GM19372 (cell line): ENCODE results near the gene CHCHD6.
"Not testable (repeated sequence)": the region's sequence is repeated elsewhere in the genome, so short reads cannot be mapped to it uniquely, and the experiment has no call there.

Experiments
- ATAC-seq: cut with Tn5 transposase; IDR thresholded peaks from one replicate; pipeline ENCODE4 v1.9.1; 2021; ENCODE audit warnings: mild to moderate bottlenecking, low read depth, moderate library complexity; ENCODE audit not compliant: unreplicated experiment

The CHCHD6 gene

GRCh38 chr3:126760541-126760940 is 56.5 kb downstream of the CHCHD6 start:
- no peak for ATAC-seq

- no peak for ATAC-seq
These were observed 59.0 kb downstream of the CHCHD6 start for GRCh38 chr3:126763035-126763434.

GRCh38 chr3:126765187-126766069 is 61.4 kb downstream of the CHCHD6 start:
- ATAC-seq, result no peak

GRCh38 chr3:126766653-126767052 is 62.6 kb downstream of the CHCHD6 start:
- no peak for ATAC-seq

- no peak for ATAC-seq
These were observed 64.9 kb downstream of the CHCHD6 start for GRCh38 chr3:126768903-126769302.

- ATAC-seq, result no peak
These were observed 66.1 kb downstream of the CHCHD6 start for GRCh38 chr3:126770096-126770495.

GRCh38 chr3:126773167-126773566 is 69.1 kb downstream of the CHCHD6 start:
- no peak for ATAC-seq

GRCh38 chr3:126773783-126774182 is 69.7 kb downstream of the CHCHD6 start:
- no peak for ATAC-seq

GRCh38 chr3:126777366-126777765 is 73.3 kb downstream of the CHCHD6 start:
- no peak for ATAC-seq

- ATAC-seq, result no peak
These were observed 76.6 kb downstream of the CHCHD6 start for GRCh38 chr3:126780666-126781065.

GRCh38 chr3:126781406-126781805 is 77.4 kb downstream of the CHCHD6 start:
- ATAC-seq, result no peak

GRCh38 chr3:126781889-126782491 is 78.0 kb downstream of the CHCHD6 start:
- ATAC-seq, result no peak

GRCh38 chr3:126782536-126782935 is 78.5 kb downstream of the CHCHD6 start:
- ATAC-seq, result no peak

- ATAC-seq, result no peak
These were observed 80.2 kb downstream of the CHCHD6 start for GRCh38 chr3:126784254-126784653.

GRCh38 chr3:126791320-126791719 is 87.3 kb downstream of the CHCHD6 start:
- ATAC-seq, result not testable (repeated sequence)

- ATAC-seq, result no peak
These were observed 89.0 kb downstream of the CHCHD6 start for GRCh38 chr3:126792998-126793397.

GRCh38 chr3:126797563-126797962 is 93.5 kb downstream of the CHCHD6 start:
- ATAC-seq, result no peak

- ATAC-seq, result no peak
These were observed 94.5 kb downstream of the CHCHD6 start for GRCh38 chr3:126798521-126798920.

GRCh38 chr3:126799099-126799498 is 95.1 kb downstream of the CHCHD6 start:
- no peak for ATAC-seq

- not testable (repeated sequence) for ATAC-seq
These were observed 97.3 kb downstream of the CHCHD6 start for GRCh38 chr3:126801312-126801711.

- ATAC-seq, result no peak
These were observed 103.8 kb downstream of the CHCHD6 start for GRCh38 chr3:126807795-126808194.

- ATAC-seq, result no peak
These were observed 107.5 kb downstream of the CHCHD6 start for GRCh38 chr3:126811530-126811929.
